HG03066 (cell line): ENCODE data around the gene POLL.
"Not testable (repeated sequence)": the region's sequence is repeated elsewhere in the genome, so short reads cannot be mapped to it uniquely, and the experiment has no call there.

Experiments
- ATAC-seq: cut with Tn5 transposase; IDR thresholded peaks from one replicate; pipeline ENCODE4 v1.9.1; 2021; ENCODE audit warnings: low read depth; ENCODE audit not compliant: unreplicated experiment

POLL gene

GRCh38 chr10:101612086-101612485 is 24.0 kb upstream of the POLL start:
- no peak for ATAC-seq

- ATAC-seq, result no peak
Measured at GRCh38 chr10:101611096-101611905, 23.2 kb upstream of the POLL start.

GRCh38 chr10:101609481-101609880 is 21.4 kb upstream of the POLL start:
- no peak for ATAC-seq

GRCh38 chr10:101607124-101607523 is 19.1 kb upstream of the POLL start:
- no peak for ATAC-seq

- peak; percentile 63 for ATAC-seq
Measured at GRCh38 chr10:101602761-101603398, 14.8 kb upstream of the POLL start.

- ATAC-seq, result no peak
Measured at GRCh38 chr10:101601541-101601940, 13.5 kb upstream of the POLL start.

GRCh38 chr10:101597091-101597900 is 9.2 kb upstream of the POLL start:
- ATAC-seq, result no peak

GRCh38 chr10:101595591-101596433 is 7.8 kb upstream of the POLL start:
- ATAC-seq, result no peak

- ATAC-seq, result not testable (repeated sequence)
Measured at GRCh38 chr10:101593331-101593730, 5.3 kb upstream of the POLL start.

GRCh38 chr10:101588879-101589278 is 822 bp upstream of the POLL start:
- no peak for ATAC-seq

- no peak for ATAC-seq
Measured at GRCh38 chr10:101585841-101586240, 2.2 kb downstream of the POLL start.

GRCh38 chr10:101580486-101581399 is 7.3 kb downstream of the POLL start:
- ATAC-seq, result no peak

GRCh38 chr10:101579516-101579870 is 8.6 kb downstream of the POLL start:
- no peak for ATAC-seq

- no peak for ATAC-seq
Measured at GRCh38 chr10:101578803-101579515, 9.1 kb downstream of the POLL start.

- no peak for ATAC-seq
Measured at GRCh38 chr10:101578192-101578591, 9.9 kb downstream of the POLL start.

- no peak for ATAC-seq
Measured at GRCh38 chr10:101577121-101577871, 10.8 kb downstream of the POLL start.

GRCh38 chr10:101576211-101576863 is 11.7 kb downstream of the POLL start:
- ATAC-seq, result no peak
